Endothelial cell of umbilical vein (primary cell): ENCODE data around the gene IFT22. TPM values are rescaled to one million over a fixed set of nuclear protein-coding genes. Genes with fewer than 3 reads are reported as not detected.
"Not testable (repeated sequence)": the region's sequence is repeated elsewhere in the genome, so short reads cannot be mapped to it uniquely, and the experiment has no call there.

Experiments used
- BruUV-seq: library from RNA; stranded (reverse); fragments of 400-500 nt; replicated peaks from 2 replicates; lab custom pipeline; 2021; lab: Mats Ljungman, UMichigan
- CTCF ChIA-PET: fragments of 300-600, 350-600 bp; sonication (Branson Sonifier 250); formaldehyde crosslinking; loops from one replicate; lab custom pipeline; 2021; ENCODE audit warnings: antibody characterized with exemption, inconsistent platforms; lab: Charles Lee
- POLR2A ChIA-PET: fragments of 300-600, 350-600 bp; sonication (Branson Sonifier 250); formaldehyde crosslinking; loops from one replicate; lab custom pipeline; 2021; ENCODE audit warnings: antibody characterized with exemption, inconsistent platforms; lab: Charles Lee
- DNase-seq: peaks from one replicate; pipeline ENCODE4 v3.0.0-alpha.2; 2011; ENCODE audit warnings: low read depth, low spot score
- FAIRE-seq: peaks from 2 replicates; lab custom pipeline; 2011; peaks lifted over from hg19 to GRCh38; lab: Jason Lieb, UNC
- H2AFZ ChIP-seq: 2 replicates; pipeline ENCODE4 v1.6.0; 2012; ENCODE audit warnings: low read depth, low read length, control low read depth, inconsistent platforms
- H3K27ac ChIP-seq: 2 replicates; pipeline ENCODE4 v1.5.1; 2011; ENCODE audit warnings: low read depth, mild to moderate bottlenecking, control low read depth, low read length, moderate library complexity; ENCODE audit not compliant: insufficient read depth
- H3K27me3 ChIP-seq, 2 experiments: 2 replicates each; pipeline versions ENCODE4 v1.6.0 to v1.6.1; 2011; ENCODE audit warnings: low read length in 2 of 2, mixed read lengths in 1 of 2; ENCODE audit not compliant: control insufficient read depth in 2 of 2, insufficient read depth in 2 of 2
- H3K36me3 ChIP-seq, 2 experiments: 2 replicates in 1 of 2; 3 replicates in 1 of 2; pipeline ENCODE4 v1.5.1; 2011; ENCODE audit warnings: low read length in 2 of 2, mild to moderate bottlenecking in 1 of 2, moderate library complexity in 1 of 2; ENCODE audit not compliant: control insufficient read depth in 2 of 2, insufficient read depth in 2 of 2; ENCODE audit errors: extremely low read depth in 1 of 2
- H3K4me1 ChIP-seq: 3 replicates; pipeline ENCODE4 v1.5.1; 2011; ENCODE audit warnings: mild to moderate bottlenecking, low read length; ENCODE audit not compliant: control insufficient read depth, insufficient read depth; ENCODE audit errors: extremely low read depth
- H3K4me2 ChIP-seq: 2 replicates; pipeline ENCODE4 v1.6.1; 2011; ENCODE audit warnings: low read length, control low read depth, mixed read lengths; ENCODE audit not compliant: insufficient read depth
- H3K4me3 ChIP-seq, 3 experiments: fragments of 200-600 bp in 1 of 3; sonication (generic), shearing (Covaris generic) in 1 of 3; replicated peaks in 1 of 3; 2 replicates each; pipeline ENCODE4 v1.5.1; 2011 to 2016; ENCODE audit warnings: control low read depth in 3 of 3, low read length in 3 of 3, mild to moderate bottlenecking in 2 of 3, inconsistent platforms in 1 of 3, low read depth in 1 of 3, moderate library complexity in 1 of 3; ENCODE audit not compliant: insufficient read depth in 1 of 3
- H3K79me2 ChIP-seq: 2 replicates; pipeline ENCODE4 v1.6.0; 2012; ENCODE audit warnings: low read length, inconsistent platforms; ENCODE audit not compliant: control insufficient read depth, insufficient read depth
- H3K9ac ChIP-seq: replicated peaks from 2 replicates; pipeline ENCODE3; 2011; ENCODE audit warnings: low read length, control low read depth; ENCODE audit not compliant: insufficient read depth; ENCODE audit errors: extremely low read depth
- H3K9me1 ChIP-seq: replicated peaks from 3 replicates; pipeline ENCODE4 v1.6.0; 2011; ENCODE audit warnings: mild to moderate bottlenecking, low read length; ENCODE audit not compliant: control insufficient read depth, insufficient read depth; ENCODE audit errors: extremely low read depth
- H3K9me3 ChIP-seq: replicated peaks from 2 replicates; pipeline ENCODE4 v1.5.1; 2012; ENCODE audit warnings: low read length, inconsistent platforms; ENCODE audit not compliant: control insufficient read depth, insufficient read depth
- H4K20me1 ChIP-seq: replicated peaks from 2 replicates; pipeline ENCODE3; 2011; ENCODE audit warnings: mild to moderate bottlenecking, low read length; ENCODE audit not compliant: control insufficient read depth, insufficient read depth; ENCODE audit errors: extremely low read depth
- EZH2 ChIP-seq: IDR thresholded peaks from 2 replicates; pipeline ENCODE4 v1.6.1; 2012; ENCODE audit warnings: borderline replicate concordance, low read depth, mild to moderate bottlenecking, moderate library complexity, low read length, inconsistent platforms; ENCODE audit not compliant: severe bottlenecking
- FOS ChIP-seq: IDR thresholded peaks from 2 replicates; pipeline ENCODE4 v1.6.1; 2011; ENCODE audit warnings: mild to moderate bottlenecking, low read length, moderate library complexity, borderline replicate concordance; ENCODE audit not compliant: insufficient read depth
- GATA2 ChIP-seq: IDR thresholded peaks from 2 replicates; pipeline ENCODE4 v1.7.0; 2011; ENCODE audit warnings: low read depth, mild to moderate bottlenecking, moderate library complexity, mixed read lengths, low read length; ENCODE audit not compliant: insufficient read length, insufficient read depth
- JUN ChIP-seq: IDR thresholded peaks from 2 replicates; pipeline ENCODE4 v1.6.1; 2011; ENCODE audit warnings: borderline replicate concordance, low read depth; ENCODE audit not compliant: insufficient read length, insufficient read depth
- MYC ChIP-seq: IDR thresholded peaks from one replicate; pipeline ENCODE4 v1.6.1; 2011; ENCODE audit warnings: mild to moderate bottlenecking, low read depth, low read length
- POLR2A ChIP-seq: IDR thresholded peaks from 2 replicates; pipeline ENCODE4 v1.6.1; 2012; ENCODE audit warnings: low read depth, mild to moderate bottlenecking, control low read depth, low read length
- POLR2AphosphoS5 ChIP-seq: IDR thresholded peaks from 2 replicates; pipeline ENCODE4 v1.6.1; 2012; ENCODE audit warnings: low read depth, mild to moderate bottlenecking, control low read depth, low read length, moderate library complexity; ENCODE audit not compliant: insufficient read depth
- dilution Hi-C: fragments of 300-500 bp; cut with MboI; formaldehyde crosslinking; loops from one replicate; pipeline ENCODE4 v1.15.0; 2019; ENCODE audit warnings: low sequenced_read_pairs; ENCODE audit not compliant: extremely low pct_ligation_motif_present
- intact Hi-C: fragments of 100-400 bp; cut with micrococcal nuclease; formaldehyde crosslinking; loops from one replicate; pipeline ENCODE4 v1.10.0; 2022
- polyA plus RNA-seq, 4 experiments: library from polyadenylated mRNA; depleted of rRNA in 3 of 4; stranded (reverse) in 3 of 4; unstranded in 1 of 4; fragments of >200 nt; gene quantifications; 2 replicates each; pipeline versions ENCODE4 v1.2.1 to v1.2.3, GENCODE V29; 2011 to 2012; ENCODE audit warnings: missing spikeins in 1 of 4
- total RNA-seq: library from RNA; stranded (reverse); gene quantifications from 2 replicates; pipeline ENCODE4 v1.2.3, GENCODE V29; 2021
- TF ChIP-seq, protein P1 (sequence below), 2 donors: IDR thresholded peaks; 1 replicate in 1 of 2; 2 replicates in 1 of 2; pipeline ENCODE4 v1.5.1; 2011; ENCODE audit warnings: low read length in 2 of 2, mild to moderate bottlenecking in 2 of 2, moderate library complexity in 2 of 2, control low read depth in 1 of 2, inconsistent platforms in 1 of 2, low read depth in 1 of 2; ENCODE audit not compliant: insufficient read depth in 1 of 2; ENCODE audit errors: extremely low read depth in 1 of 2
- TF ChIP-seq, protein P2 (sequence below): IDR thresholded peaks from 2 replicates; pipeline ENCODE4 v1.6.1; 2011; ENCODE audit not compliant: insufficient read depth, insufficient read length

The IFT22 gene
- total and polyA plus RNA-seq, 2 donors (not counting 3 experiments of a cell fraction or from before 2014, with no cell fraction given) = 26.3 to 28.7 TPM

DNA sequence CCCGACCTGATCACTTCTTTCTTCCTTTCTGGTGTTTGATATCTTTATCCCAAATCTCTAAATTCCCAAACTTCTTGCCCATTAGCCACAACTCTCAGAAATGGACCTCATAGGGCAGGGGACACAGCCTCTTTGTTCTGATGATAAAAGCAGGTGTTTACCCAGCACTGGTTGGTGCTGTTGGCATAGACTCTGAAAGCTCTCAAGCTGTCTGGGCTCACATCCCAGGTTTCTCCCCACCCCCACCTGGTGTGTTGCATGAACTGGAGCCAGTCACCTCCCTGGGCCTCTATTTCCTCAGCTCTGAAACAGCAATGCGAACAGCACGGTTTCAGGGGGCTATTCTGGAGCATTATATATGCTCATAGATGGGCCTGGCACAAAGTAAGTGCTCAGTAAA is 35.7 kb downstream of the IFT22 start:
- FAIRE-seq, H3K4me2 ChIP-seq, BruUV-seq, H3K4me1 ChIP-seq, intact Hi-C loops, H2AFZ ChIP-seq, H3K79me2 ChIP-seq, H3K4me3 ChIP-seq, dilution Hi-C loops, H3K9ac ChIP-seq, H3K9me3 ChIP-seq, H4K20me1 ChIP-seq, H3K27me3 ChIP-seq, H3K27ac ChIP-seq, H3K9me1 ChIP-seq, H3K36me3 ChIP-seq, DNase-seq: not testable (repeated sequence)
- CTCF ChIA-PET = interaction anchor here (1.1 to 2.7 kb wide), 2 partner anchors 68 to 141 kb away, joined by 3 to 22 read pairs; partner anchors contain the start of genes PLOD3 and ZNHIT1
- POLR2A ChIA-PET = interaction anchor here (0.6 kb wide), 1 partner anchor 12 kb away, joined by 4 read pairs; no protein-coding TSS in a partner anchor

DNA sequence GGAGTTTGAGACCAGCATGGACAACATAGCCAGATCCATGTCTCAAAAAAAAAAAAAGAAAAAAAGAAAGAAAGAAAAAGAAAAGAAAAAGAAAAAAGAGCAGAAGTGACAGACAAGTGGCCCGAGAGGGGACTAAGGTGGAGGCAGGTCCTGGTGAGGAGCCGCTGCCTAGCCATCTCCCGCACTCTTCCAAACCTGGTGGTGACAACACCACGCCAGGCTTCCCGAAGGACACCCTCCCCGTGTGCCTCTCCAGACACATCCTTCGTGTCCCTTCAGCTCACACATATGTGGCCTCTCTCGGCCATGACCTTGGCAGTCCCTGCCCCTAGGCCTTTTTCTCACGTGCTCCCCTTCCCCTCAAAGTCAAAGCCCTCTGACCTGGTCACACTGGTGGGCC is 36.4 kb downstream of the IFT22 start:
- Histone ChIP-seq H3K9me3 (no peaks in the 10 kb centered on the region), H3K4me3 (no peak overlapping the region), H3K4me2 (no peak overlapping the region), H3K27me3 (peaks cover 3 to 6% of the 10 kb centered on the region in 2 experiments), H4K20me1 (no peaks in the 10 kb centered on the region), H3K36me3 (no peaks in the 10 kb centered on the region), H3K27ac (no peak overlapping the region), H2AFZ (no peak overlapping the region), H3K9me1 (no peaks in the 10 kb centered on the region), H3K79me2 (no peaks in the 10 kb centered on the region), H3K9ac (no peak overlapping the region), H3K4me1 (no peaks in the 10 kb centered on the region)
- DNase-seq (no peak), FAIRE-seq (no peak)
- ChIA-PET CTCF (interaction anchor here (2.7 kb wide), 1 partner anchor 141 kb away, joined by 22 read pairs; no protein-coding TSS in a partner anchor), POLR2A (no interaction called here)
- dilution Hi-C loops = no loop called here
- BruUV-seq = no TSS peak
- TF ChIP-seq JUN (no peak), FOS (no peak), POLR2A (no peak), POLR2AphosphoS5 (no peak), GATA2 (no peak), EZH2 (no peak), MYC (no peak)
- TF ChIP-seq, protein P1, sequence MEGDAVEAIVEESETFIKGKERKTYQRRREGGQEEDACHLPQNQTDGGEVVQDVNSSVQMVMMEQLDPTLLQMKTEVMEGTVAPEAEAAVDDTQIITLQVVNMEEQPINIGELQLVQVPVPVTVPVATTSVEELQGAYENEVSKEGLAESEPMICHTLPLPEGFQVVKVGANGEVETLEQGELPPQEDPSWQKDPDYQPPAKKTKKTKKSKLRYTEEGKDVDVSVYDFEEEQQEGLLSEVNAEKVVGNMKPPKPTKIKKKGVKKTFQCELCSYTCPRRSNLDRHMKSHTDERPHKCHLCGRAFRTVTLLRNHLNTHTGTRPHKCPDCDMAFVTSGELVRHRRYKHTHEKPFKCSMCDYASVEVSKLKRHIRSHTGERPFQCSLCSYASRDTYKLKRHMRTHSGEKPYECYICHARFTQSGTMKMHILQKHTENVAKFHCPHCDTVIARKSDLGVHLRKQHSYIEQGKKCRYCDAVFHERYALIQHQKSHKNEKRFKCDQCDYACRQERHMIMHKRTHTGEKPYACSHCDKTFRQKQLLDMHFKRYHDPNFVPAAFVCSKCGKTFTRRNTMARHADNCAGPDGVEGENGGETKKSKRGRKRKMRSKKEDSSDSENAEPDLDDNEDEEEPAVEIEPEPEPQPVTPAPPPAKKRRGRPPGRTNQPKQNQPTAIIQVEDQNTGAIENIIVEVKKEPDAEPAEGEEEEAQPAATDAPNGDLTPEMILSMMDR (IDR thresholded peaks at IDR 0.05; ENCODE audit: extremely low read depth in 1 of 2, insufficient read depth in 1 of 2, low read depth in 1 of 2, low read length in 2 of 2) = no peak
- TF ChIP-seq, protein P2, sequence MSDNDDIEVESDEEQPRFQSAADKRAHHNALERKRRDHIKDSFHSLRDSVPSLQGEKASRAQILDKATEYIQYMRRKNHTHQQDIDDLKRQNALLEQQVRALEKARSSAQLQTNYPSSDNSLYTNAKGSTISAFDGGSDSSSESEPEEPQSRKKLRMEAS = no peak
- intact Hi-C loops = no loop called here

DNA sequence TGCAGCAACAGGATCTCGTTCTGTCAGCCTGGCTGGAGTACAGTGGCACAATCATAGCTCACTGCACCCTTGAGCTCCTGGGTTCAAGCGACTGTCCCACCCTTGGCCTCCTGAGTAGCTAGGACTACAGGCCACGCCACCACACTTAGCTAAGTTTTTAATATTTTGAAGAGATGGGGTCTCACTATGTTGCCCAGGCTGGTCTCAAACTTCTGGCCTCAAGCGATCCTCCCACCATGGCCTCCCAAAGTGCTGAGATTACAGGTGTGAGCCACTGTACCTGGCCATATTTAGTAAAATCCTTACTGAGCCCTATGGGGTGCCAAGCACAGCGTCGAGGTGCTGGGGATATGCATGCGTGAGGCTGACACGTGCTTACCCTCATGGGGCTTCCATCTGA is 40.7 kb downstream of the IFT22 start:
- BruUV-seq, H3K27ac ChIP-seq, H3K36me3 ChIP-seq, H3K4me1 ChIP-seq, H3K79me2 ChIP-seq, H4K20me1 ChIP-seq, dilution Hi-C loops, H3K9ac ChIP-seq, H3K9me1 ChIP-seq, H3K4me2 ChIP-seq, H3K4me3 ChIP-seq, DNase-seq, FAIRE-seq, H3K27me3 ChIP-seq, H3K9me3 ChIP-seq, H2AFZ ChIP-seq: not testable (repeated sequence)
- intact Hi-C loops = loop anchor here (5.0 kb wide), 2 partner anchors 44 to 204 kb away; partner anchors contain the start of gene CLDN15
- POLR2A ChIA-PET = interaction anchor here (0.7 kb wide), 1 partner anchor 137 kb away, joined by 3 read pairs; no protein-coding TSS in a partner anchor
- CTCF ChIA-PET = interaction anchor here (3.1 to 3.7 kb wide), 3 partner anchors 10 to 138 kb away, joined by 21 to 324 read pairs (median 67); no protein-coding TSS in a partner anchor
